HFF-Myc (cell line): ENCODE results near the gene NR3C2.

Experiments
- DNase-seq: peaks from one replicate; pipeline ENCODE4 v3.0.0-alpha.2; 2011; ENCODE audit warnings: low read depth; ENCODE audit errors: extremely low read depth
- H3K4me3 ChIP-seq: replicated peaks from 2 replicates; pipeline ENCODE4 v1.5.1; 2011; ENCODE audit warnings: low read depth, mild to moderate bottlenecking, control low read depth, low read length
- TF ChIP-seq, protein P1 (sequence below): IDR thresholded peaks from 2 replicates; pipeline ENCODE4 v1.5.1; 2012; ENCODE audit warnings: mild to moderate bottlenecking, low read depth, low read length, control low read depth; ENCODE audit errors: missing control alignments

The NR3C2 gene

GRCh38 chr4:148170408-148171365, 271.5 kb downstream of the NR3C2 start:
- TF ChIP-seq, protein P1, sequence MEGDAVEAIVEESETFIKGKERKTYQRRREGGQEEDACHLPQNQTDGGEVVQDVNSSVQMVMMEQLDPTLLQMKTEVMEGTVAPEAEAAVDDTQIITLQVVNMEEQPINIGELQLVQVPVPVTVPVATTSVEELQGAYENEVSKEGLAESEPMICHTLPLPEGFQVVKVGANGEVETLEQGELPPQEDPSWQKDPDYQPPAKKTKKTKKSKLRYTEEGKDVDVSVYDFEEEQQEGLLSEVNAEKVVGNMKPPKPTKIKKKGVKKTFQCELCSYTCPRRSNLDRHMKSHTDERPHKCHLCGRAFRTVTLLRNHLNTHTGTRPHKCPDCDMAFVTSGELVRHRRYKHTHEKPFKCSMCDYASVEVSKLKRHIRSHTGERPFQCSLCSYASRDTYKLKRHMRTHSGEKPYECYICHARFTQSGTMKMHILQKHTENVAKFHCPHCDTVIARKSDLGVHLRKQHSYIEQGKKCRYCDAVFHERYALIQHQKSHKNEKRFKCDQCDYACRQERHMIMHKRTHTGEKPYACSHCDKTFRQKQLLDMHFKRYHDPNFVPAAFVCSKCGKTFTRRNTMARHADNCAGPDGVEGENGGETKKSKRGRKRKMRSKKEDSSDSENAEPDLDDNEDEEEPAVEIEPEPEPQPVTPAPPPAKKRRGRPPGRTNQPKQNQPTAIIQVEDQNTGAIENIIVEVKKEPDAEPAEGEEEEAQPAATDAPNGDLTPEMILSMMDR = no peak
- no peak for DNase-seq
- no peak overlapping the region for H3K4me3 ChIP-seq

- TF ChIP-seq, protein P1 = no peak
- no peak overlapping the region for H3K4me3 ChIP-seq
- no peak for DNase-seq
Measured at GRCh38 chr4:148166132-148166591, 276.1 kb downstream of the NR3C2 start.

DNA sequence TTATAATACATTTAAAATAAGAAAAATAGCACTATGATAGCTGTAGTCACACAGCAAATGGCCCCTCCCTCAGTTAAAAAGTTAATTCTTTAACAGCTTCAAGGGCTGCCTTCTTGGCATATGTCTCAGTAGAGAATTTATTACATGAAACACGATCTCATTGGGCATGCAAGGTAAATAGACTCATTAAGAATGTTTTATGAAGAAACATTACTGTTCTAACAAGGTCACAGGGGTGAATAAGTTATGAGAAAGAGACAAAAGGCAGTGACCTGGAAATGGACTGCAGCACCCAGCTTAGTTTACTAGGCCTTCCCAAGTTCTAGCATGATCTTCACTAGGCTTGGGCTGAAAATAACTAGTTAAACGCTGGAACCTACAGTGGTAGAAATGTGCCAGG, 277.7 kb downstream of the NR3C2 start:
- no peak overlapping the region for H3K4me3 ChIP-seq
- DNase-seq = no peak
- TF ChIP-seq, protein P1 = no peak

DNA sequence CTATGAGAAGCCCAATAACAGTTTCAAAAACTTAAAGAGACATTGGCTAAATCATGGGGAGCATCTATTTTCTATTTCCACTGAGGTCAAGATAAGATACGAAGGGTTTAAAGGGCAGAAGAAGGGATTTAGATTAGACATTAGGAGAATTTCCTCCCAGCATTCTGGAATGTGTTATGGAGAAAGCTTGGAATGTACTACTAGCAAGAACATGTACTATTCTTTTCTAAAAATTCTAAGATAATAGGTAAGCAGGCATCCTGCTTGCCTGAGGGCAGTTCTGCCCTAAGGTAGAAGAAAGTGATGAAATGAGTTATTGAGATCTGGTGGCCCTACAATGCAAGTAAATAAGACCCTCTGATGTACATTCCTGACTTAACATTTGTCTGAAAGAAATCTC, 279.2 kb downstream of the NR3C2 start:
- H3K4me3 ChIP-seq = no peak overlapping the region
- TF ChIP-seq, protein P1 = no peak
- DNase-seq = no peak

DNA sequence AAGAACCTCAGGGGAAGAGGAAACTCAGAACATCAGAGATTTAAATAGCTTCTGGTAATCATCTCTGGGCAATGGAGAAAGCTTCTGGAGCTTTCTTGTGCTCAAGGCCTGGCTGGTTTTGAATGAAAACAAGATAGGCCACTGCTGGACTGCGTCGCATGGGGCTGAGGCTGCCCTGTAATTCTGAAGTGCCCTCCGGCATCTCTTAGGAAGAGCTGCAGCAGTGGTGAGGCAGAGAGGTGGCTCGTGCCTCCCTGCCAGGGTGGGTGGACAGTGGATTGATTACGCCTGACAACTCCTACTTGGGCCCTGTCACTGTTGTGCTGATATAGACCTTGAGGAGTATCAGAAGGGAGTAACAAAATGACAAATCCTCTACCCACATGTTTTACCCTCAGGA, 279.7 kb downstream of the NR3C2 start:
- DNase-seq = no peak
- TF ChIP-seq, protein P1 = no peak
- no peak overlapping the region for H3K4me3 ChIP-seq

DNA sequence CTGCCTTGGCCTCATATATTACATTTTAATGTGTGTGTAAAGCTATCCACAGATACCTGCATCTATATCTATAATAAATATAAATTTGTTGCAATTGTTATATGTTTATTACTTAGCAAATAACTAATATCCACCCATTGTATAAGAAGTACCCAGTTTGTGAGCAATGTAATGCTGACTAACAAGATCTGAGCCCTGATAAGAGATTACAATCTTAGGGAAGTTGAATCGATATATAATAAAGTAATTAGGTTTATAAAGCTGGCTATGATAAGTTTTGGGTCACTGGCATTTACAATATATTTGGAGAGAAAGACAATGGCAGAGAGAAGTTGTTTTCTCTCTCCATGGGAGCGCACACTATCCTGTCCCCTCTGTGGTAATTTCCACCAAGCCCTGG, 280.6 kb downstream of the NR3C2 start:
- no peak overlapping the region for H3K4me3 ChIP-seq
- TF ChIP-seq, protein P1 = no peak
- DNase-seq = no peak
